Activated naive CD8-positive, alpha-beta T cell treated with anti-CD3 and anti-CD28 coated beads, Interleukin-2, amount 50 U/mL, for 24 hours (primary cell): ENCODE data around the gene C1QTNF12.
A peak's percentile ranks its signal among the peaks of the same experiment; 100 is the strongest.

Source experiments
- ATAC-seq: fragments of 150-1000 bp; cut with Tn5 transposase; one replicate; pipeline ENCODE4 v1.10.0; 2021
- DNase-seq: peaks from one replicate; pipeline ENCODE4 v3.0.0; 2021
- H3K27ac Mint-ChIP-seq: one replicate; pipeline ENCODE4 v1.8.0; 2021; ENCODE audit warnings: mild to moderate bottlenecking, mixed read lengths
- H3K27me3 Mint-ChIP-seq: one replicate; pipeline ENCODE4 v1.8.0; 2021; ENCODE audit warnings: mixed read lengths
- H3K36me3 Mint-ChIP-seq: one replicate; pipeline ENCODE4 v1.8.0; 2021; ENCODE audit warnings: low read depth, mixed read lengths
- H3K4me1 Mint-ChIP-seq: one replicate; pipeline ENCODE4 v1.8.0; 2021; ENCODE audit warnings: mixed read lengths
- H3K4me3 Mint-ChIP-seq: one replicate; pipeline ENCODE4 v1.8.0; 2021; ENCODE audit warnings: mild to moderate bottlenecking, moderate library complexity, mixed read lengths
- H3K9me3 Mint-ChIP-seq: one replicate; pipeline ENCODE4 v1.8.0; 2021; ENCODE audit warnings: mixed read lengths

C1QTNF12 gene

DNA sequence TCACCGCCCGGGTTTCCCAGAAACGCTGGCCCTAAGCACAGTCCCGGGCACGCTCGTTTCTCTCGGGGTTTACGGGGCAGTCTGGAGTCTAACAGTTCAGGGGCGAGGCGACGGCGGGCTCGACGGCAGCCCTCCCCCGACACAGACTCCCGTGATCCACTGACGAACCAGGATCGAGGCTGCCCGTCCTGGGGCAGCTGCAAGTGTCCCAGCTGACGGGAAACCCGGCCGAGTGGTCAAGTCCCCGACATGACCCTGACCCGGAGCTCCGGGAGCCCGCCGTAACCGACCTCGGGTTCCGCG lies 26.6 kb upstream of the C1QTNF12 start:
- Mint-ChIP-seq H3K9me3 (no peaks in the 10 kb centered on the region), H3K4me3 (peak overlapping the region; percentile 86), H3K4me1 (peaks cover 37% of the 10 kb centered on the region), H3K27me3 (no peaks in the 10 kb centered on the region), H3K36me3 (peaks cover 17% of the 10 kb centered on the region), H3K27ac (peak overlapping the region; percentile 84)
- no peak for ATAC-seq
- DNase-seq, result no peak

DNA sequence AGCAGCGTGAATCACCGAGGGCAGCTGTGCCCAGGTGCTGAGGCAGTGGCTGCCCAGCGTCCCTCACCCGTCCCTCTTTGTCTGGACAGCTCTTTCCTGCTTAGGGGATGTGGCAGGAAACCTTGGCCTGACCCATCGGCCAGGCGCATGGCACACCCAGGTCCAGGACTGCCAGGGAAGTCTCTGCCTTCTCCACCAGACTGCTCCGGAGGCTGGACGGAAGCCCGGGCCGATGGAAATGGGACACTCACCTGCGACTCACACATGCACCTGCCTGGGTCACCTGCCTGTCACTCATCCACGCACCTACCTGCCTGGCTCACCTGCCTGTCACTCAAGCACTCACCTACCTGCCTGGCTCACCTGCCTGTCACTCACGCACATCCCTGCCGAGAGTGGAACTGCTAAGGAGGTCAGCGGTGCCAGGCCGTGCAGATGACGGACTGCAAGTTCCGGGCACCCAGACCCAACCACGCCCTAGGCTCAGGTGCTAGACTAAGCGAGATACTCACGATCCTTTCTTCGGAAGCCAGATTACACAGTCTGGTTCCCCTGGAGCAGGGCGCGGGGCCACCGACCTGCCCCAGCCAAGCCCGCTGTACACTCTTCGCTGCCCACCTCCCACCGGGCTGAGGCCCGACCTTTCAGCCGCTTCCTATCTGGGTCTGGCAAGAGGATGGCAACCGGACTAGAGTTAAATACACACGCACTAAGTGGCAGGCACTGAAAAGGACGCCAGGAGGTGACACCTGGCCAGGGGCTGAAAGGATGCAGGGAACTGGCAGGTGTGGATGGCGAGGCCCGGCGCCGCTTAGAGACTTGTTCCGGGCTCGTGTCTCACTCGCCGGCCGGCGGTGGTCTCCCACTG lies 26.1 kb upstream of the C1QTNF12 start:
- Mint-ChIP-seq H3K4me3 (peak overlapping the region; percentile 86), H3K27me3 (no peaks in the 10 kb centered on the region), H3K27ac (peak overlapping the region; percentile 84), H3K9me3 (no peaks in the 10 kb centered on the region), H3K36me3 (peaks cover 17% of the 10 kb centered on the region), H3K4me1 (peaks cover 40% of the 10 kb centered on the region)
- no peak for DNase-seq
- no peak for ATAC-seq

DNA sequence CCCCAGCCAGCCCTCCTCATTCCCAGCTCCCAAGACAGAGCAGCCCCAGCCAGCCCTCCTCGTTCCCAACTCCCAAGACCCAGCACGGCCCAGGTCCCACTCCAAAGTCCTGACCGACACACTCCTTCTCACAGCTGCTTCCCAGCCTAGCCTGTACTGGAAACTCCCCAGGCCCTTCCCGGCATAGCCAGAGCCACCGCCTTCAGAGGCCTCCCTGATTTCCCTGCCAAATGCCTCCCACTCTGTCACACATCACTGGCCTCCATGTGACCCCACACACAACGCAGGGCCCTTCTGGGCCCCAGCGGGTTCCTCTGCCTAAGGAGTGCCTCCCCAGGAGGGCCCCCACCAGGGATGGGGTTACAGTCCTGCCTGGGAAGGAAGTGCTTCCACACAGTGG lies 24.3 kb upstream of the C1QTNF12 start:
- H3K9me3 Mint-ChIP-seq, result no peaks in the 10 kb centered on the region
- no peaks in the 10 kb centered on the region for H3K27me3 Mint-ChIP-seq
- no peak for ATAC-seq
- no peak for DNase-seq
- H3K27ac Mint-ChIP-seq, result peak overlapping the region; percentile 78
- H3K4me1 Mint-ChIP-seq, result peaks cover 40% of the 10 kb centered on the region
- peak overlapping the region; percentile 86 for H3K4me3 Mint-ChIP-seq
- H3K36me3 Mint-ChIP-seq, result peaks cover 22% of the 10 kb centered on the region

DNA sequence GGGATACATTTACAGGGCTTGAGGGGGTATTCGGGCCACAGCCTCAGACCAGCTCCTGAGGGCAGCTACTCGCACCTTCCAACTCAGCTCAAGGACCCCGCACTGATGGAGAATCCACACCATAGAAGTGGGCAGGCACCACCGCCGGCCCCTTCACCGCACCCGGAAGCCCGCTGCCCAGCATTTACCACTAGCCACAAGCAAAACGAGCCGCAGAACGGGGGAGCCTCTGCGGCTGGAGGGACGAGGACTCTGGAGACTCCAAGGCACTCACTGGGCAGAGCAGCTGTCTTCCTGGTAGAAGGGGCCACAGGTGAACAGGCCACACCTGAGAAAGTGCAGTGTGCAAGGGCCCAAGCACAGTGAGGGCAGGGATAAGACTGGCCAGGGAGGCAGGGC lies 21.8 kb upstream of the C1QTNF12 start:
- H3K4me1 Mint-ChIP-seq, result peaks cover 35% of the 10 kb centered on the region
- no peak overlapping the region for H3K27ac Mint-ChIP-seq
- H3K9me3 Mint-ChIP-seq, result no peaks in the 10 kb centered on the region
- no peaks in the 10 kb centered on the region for H3K27me3 Mint-ChIP-seq
- H3K4me3 Mint-ChIP-seq, result no peak overlapping the region
- DNase-seq (no peak), ATAC-seq (no peak)
- peaks cover 30% of the 10 kb centered on the region for H3K36me3 Mint-ChIP-seq

DNA sequence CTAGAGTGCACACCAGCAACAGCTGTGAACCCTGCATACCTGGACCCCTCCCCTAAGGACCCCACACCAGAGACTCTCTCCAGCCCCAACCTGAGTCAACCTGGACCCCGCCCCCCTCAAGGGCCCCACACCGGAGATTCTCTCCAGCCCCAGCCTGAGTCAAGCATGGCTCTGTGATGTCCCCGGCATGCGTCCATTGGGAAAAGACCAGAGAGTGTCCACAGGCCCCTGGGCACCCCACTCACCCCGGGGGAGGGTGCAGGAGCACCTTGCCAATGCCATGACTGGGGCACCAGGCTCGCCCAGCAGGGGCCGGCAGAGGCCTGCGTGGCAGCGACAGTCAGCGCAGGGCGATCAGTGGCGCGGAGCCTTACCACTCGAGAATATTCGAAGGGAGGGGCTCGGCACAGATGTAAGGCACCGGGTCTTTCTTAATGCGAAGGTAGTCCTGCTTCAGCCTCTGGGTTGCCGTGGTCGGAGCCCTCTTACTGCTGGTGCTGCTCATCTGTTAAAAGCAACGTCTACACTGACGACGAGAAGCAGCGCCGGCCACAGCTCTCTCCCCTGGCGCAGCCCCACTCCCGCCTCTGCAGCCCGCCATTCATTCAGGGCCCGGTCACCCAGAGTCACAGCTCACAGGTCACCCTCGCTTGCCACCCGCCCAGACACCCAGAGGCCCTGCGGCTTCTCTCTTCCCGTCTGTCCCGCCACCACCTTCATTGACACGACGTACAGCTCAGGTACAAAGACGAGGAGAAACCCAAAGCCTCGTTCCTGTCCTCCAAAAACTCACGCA lies 21.2 kb upstream of the C1QTNF12 start:
- H3K36me3 Mint-ChIP-seq, result peaks cover 33% of the 10 kb centered on the region
- peaks cover 33% of the 10 kb centered on the region for H3K4me1 Mint-ChIP-seq
- no peak for ATAC-seq
- DNase-seq, result no peak
- H3K27ac Mint-ChIP-seq, result no peak overlapping the region
- no peaks in the 10 kb centered on the region for H3K9me3 Mint-ChIP-seq
- no peak overlapping the region for H3K4me3 Mint-ChIP-seq
- H3K27me3 Mint-ChIP-seq, result no peaks in the 10 kb centered on the region

DNA sequence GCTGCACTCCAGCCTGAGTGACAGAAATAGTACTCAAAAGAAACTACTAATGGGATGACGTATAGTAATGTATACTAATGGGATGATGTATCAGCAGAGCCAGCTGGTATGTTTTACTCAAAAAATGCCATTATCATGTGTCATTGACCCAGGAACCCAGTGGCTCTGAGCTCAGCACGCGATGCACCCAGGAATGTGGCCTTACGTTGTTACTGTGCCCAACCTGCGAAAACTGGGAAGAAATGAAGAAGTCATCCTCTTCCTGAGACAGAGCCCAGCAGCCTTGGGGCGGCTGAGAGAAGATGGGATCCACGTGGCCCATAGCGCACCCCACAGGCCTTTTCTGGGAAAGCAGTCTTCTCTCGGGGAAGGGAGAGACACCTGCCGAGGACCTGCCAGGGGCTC lies 18.3 kb upstream of the C1QTNF12 start:
- H3K36me3 Mint-ChIP-seq, result peaks cover 28% of the 10 kb centered on the region
- no peak overlapping the region for H3K4me3 Mint-ChIP-seq
- H3K4me1 Mint-ChIP-seq, result peaks cover 8% of the 10 kb centered on the region
- DNase-seq (no peak), ATAC-seq (no peak)
- no peaks in the 10 kb centered on the region for H3K27me3 Mint-ChIP-seq
- H3K9me3 Mint-ChIP-seq, result no peaks in the 10 kb centered on the region
- H3K27ac Mint-ChIP-seq, result no peak overlapping the region

DNA sequence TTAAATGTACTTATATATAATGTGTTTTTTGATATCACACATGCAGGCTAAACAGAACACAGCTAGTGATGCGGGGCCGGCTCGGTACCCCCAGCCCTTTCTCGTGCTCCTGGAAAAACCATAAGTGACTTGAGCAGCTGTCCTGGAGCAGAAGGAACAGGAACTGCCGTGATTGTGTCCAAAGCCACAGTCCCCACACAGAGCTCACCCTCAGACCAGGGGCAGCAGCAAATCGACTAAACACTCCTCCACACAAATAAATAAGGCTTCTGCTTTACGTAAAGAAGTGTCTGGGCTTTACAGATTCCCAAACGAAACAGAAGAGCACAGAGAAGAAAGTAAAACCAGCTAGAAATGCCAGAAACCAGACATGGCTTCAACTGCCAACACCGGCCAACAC lies 17.5 kb upstream of the C1QTNF12 start:
- H3K27ac Mint-ChIP-seq, result no peak overlapping the region
- H3K4me1 Mint-ChIP-seq, result peaks cover 5% of the 10 kb centered on the region
- DNase-seq, result no peak
- peaks cover 30% of the 10 kb centered on the region for H3K36me3 Mint-ChIP-seq
- no peaks in the 10 kb centered on the region for H3K9me3 Mint-ChIP-seq
- H3K27me3 Mint-ChIP-seq, result no peaks in the 10 kb centered on the region
- no peak for ATAC-seq
- H3K4me3 Mint-ChIP-seq, result no peak overlapping the region

DNA sequence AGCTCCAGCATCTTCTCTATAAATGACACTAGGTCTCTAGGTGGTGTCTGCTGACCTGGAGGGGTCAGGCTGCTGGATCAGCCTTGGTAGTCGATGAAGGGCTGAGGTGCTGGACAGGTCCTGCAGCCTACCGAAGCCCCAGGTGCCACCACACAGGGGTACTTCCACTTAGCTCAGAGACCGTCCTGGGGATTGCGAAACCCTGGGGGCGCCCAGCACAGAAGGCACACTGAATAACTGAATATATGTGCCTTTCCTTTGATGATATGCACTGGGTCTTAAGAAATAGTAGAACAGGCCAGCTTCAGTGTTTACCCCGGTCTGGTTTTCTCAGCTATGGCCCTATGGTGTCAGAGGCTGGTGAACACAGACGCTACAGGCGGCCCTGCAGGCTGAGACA lies 16.2 kb upstream of the C1QTNF12 start:
- Mint-ChIP-seq H3K4me3 (no peak overlapping the region), H3K27me3 (no peaks in the 10 kb centered on the region), H3K27ac (no peak overlapping the region), H3K4me1 (peaks cover 2% of the 10 kb centered on the region), H3K36me3 (peaks cover 34% of the 10 kb centered on the region), H3K9me3 (no peaks in the 10 kb centered on the region)
- no peak for ATAC-seq
- no peak for DNase-seq

DNA sequence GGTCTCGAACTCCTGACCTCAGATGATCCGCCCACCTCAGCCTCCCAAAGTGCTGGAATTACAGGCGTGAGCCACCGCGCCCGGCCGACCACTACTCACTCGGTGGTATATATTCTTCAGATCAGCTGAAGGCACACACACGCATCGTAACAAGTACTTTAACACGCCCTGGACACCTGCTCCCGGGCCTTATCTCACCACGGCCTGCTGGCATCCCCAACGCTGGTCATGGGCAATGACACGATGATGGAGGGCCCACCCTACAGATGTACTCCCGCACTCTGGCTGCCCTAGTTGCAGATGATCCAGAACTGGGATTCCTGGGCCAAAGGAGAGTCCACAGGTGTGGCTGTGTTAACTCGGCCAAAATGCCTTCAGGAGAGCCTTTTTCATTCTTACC lies 15.5 kb upstream of the C1QTNF12 start:
- Mint-ChIP-seq H3K4me3 (no peak overlapping the region), H3K27ac (no peak overlapping the region), H3K36me3 (peaks cover 34% of the 10 kb centered on the region), H3K9me3 (no peaks in the 10 kb centered on the region), H3K27me3 (no peaks in the 10 kb centered on the region), H3K4me1 (peaks cover 2% of the 10 kb centered on the region)
- DNase-seq (no peak), ATAC-seq (no peak)

DNA sequence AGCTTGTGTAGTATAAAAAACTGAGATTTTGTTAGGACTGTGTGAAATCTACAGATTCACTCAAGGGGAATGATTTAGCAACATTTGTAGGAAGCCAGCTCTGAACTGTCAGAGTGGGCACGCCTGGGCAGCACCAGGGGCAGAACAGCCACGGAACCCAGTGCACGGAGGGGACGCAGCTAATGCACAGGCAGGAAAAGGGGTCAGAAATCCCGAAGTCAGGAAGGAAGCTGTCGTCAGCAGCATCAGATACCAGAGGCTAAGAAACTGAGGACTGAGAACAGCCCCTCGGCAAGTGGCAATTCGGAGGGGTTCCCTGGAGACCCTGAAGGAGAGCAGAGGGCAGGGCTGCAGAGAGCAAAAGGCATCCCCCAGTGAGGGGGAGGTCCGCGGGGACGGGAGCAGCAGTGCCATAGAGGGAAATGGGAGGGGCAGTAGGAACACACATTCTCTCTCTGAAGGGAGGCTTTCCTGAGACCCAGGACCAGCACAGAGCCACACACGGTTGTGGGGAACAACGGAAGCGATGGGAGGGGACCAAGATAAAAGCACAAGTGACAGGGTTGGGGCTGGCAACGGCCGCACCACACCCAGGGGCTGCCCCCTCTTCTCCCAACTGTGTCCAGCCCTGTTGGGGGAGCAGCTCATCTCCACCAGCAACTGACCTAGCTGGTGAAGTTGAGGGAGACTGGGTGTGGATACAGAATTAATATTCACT lies 14.5 kb upstream of the C1QTNF12 start:
- DNase-seq (no peak), ATAC-seq (peak; percentile 8)
- no peaks in the 10 kb centered on the region for H3K9me3 Mint-ChIP-seq
- peaks cover 2% of the 10 kb centered on the region for H3K4me1 Mint-ChIP-seq
- peak overlapping the region; percentile 39 for H3K27ac Mint-ChIP-seq
- peaks cover 37% of the 10 kb centered on the region for H3K36me3 Mint-ChIP-seq
- no peaks in the 10 kb centered on the region for H3K27me3 Mint-ChIP-seq
- no peak overlapping the region for H3K4me3 Mint-ChIP-seq

DNA sequence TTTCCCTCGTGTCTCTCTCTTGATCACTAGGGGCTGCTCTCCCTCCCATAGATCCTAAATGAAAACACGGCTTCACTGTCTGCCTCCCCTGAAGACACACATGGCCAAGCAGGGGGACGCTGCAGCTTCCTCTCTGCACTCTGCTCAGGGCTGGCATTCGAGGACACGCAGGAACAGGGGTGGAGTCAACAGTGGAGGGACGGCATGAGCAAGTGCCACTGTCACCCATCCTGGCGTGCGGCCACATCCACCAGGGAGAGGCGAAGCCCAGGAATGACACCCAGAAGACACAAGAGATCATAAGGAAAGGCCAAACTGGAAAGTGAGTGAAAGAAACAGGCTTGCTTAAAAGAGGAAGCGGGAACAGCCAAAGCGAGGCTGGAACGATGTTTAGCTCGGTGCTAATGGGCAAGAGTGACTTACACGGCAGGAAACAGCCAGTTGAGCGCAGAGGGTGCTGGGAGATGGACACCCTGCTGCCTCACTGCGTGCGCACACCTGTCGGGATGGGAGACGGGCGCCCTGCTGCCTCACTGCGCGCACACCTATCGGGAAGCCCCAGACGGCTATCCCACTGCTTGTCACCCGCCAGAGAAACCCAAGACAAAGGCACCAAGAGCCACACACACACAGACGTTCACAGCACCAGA lies 13.6 kb upstream of the C1QTNF12 start:
- peaks cover 34% of the 10 kb centered on the region for H3K36me3 Mint-ChIP-seq
- H3K9me3 Mint-ChIP-seq, result no peaks in the 10 kb centered on the region
- H3K4me1 Mint-ChIP-seq, result peaks cover 2% of the 10 kb centered on the region
- DNase-seq, result no peak
- no peak overlapping the region for H3K4me3 Mint-ChIP-seq
- H3K27me3 Mint-ChIP-seq, result no peaks in the 10 kb centered on the region
- peak overlapping the region; percentile 17 for H3K27ac Mint-ChIP-seq
- no peak for ATAC-seq

DNA sequence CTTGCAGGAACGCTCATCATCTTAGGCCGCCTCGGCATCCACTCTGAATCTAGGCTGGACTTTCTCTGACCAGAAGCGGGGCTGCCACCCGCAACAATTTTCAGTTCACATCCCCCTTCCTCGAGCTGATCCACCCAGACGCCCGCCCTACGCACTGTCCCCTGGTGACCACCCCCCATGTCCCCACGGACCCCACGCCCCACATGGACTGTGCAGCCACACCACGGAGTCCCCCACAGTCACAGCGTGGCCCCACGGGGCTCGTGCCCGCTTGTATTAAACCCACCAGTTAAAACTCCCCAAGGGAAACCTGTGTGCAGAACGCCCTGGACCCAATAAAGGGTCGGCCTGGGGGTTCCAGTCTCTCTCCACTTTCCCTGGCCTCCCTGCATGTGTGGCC lies 13.0 kb upstream of the C1QTNF12 start:
- H3K36me3 Mint-ChIP-seq, result peaks cover 34% of the 10 kb centered on the region
- no peaks in the 10 kb centered on the region for H3K9me3 Mint-ChIP-seq
- H3K27me3 Mint-ChIP-seq, result no peaks in the 10 kb centered on the region
- no peak overlapping the region for H3K4me3 Mint-ChIP-seq
- ATAC-seq (no peak), DNase-seq (no peak)
- peak overlapping the region; percentile 17 for H3K27ac Mint-ChIP-seq
- H3K4me1 Mint-ChIP-seq, result peaks cover 2% of the 10 kb centered on the region

DNA sequence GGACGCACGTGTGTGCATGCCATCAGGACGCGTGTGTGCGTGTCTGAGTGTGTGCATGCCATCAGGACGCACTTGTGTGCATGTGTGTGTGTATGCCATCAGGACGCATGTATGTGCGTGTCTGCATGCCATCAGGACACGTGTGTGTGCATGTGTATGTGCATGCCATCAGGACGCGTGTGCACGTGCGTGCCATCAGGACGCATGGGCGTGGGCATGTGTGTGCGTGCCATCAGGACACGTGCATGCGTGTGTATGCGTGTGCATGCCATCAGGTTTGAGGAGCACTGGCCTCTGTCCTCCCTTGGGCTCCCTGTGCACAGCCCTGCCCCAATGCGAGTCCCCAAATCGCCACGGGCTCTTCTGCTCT lies 12.6 kb upstream of the C1QTNF12 start:
- peaks cover 2% of the 10 kb centered on the region for H3K4me1 Mint-ChIP-seq

More for the DNA sequence above, 12.6 kb upstream of the C1QTNF12 start:
- Mint-ChIP-seq H3K36me3 (peaks cover 29% of the 10 kb centered on the region), H3K27me3 (no peaks in the 10 kb centered on the region), H3K27ac (no peak overlapping the region), H3K4me3 (no peak overlapping the region), H3K9me3 (no peaks in the 10 kb centered on the region)
- no peak for DNase-seq
- ATAC-seq, result no peak
